SK-N-SH (cell line): ENCODE measurements around the gene BAHCC1. TPM values are rescaled to one million over a fixed set of nuclear protein-coding genes. Genes with fewer than 3 reads are reported as not detected.

Source experiments
- CTCF ChIA-PET: fragments of 300-600, 350-600 bp; formaldehyde crosslinking; extraction: SDS; loops from one replicate; lab custom pipeline; 2021; lab: Yijun Ruan, JAX
- POLR2A ChIA-PET: fragments of 350-600 bp; sonication (Branson Sonifier 250); formaldehyde crosslinking; extraction: SDS; loops from one replicate; lab custom pipeline; 2020; ENCODE audit warnings: antibody characterized with exemption, inconsistent platforms; lab: Yijun Ruan, JAX
- DNase-seq: peaks from one replicate; pipeline ENCODE4 v3.0.0; 2012
- H2AFZ ChIP-seq: fragments of 200-600 bp; sonication (generic); 2 replicates; pipeline ENCODE4 v1.8.1; 2016; ENCODE audit warnings: antibody characterized with exemption, mild to moderate bottlenecking, low read depth
- H3F3A ChIP-seq: fragments of 200-600 bp; sonication (generic); replicated peaks from 2 replicates; pipeline ENCODE3; 2016; ENCODE audit warnings: antibody characterized with exemption, mild to moderate bottlenecking; ENCODE audit not compliant: insufficient read depth
- H3K27ac ChIP-seq, 2 experiments: fragments of 200-500 bp in 1 of 2; fragments of 200-600 bp in 1 of 2; sonication (Bioruptor generic) in 1 of 2; sonication (generic), shearing (Covaris generic) in 1 of 2; 2 replicates each; pipeline versions ENCODE4 v1.5.1 to v1.6.1; 2014 to 2016; ENCODE audit warnings: low read depth in 2 of 2, inconsistent platforms in 1 of 2, low read length in 1 of 2, mild to moderate bottlenecking in 1 of 2, mixed read lengths in 1 of 2
- H3K27me3 ChIP-seq: fragments of 200-600 bp; sonication (generic), shearing (Covaris generic); 2 replicates; pipeline ENCODE4 v1.6.1; 2016; ENCODE audit warnings: mixed run types; ENCODE audit not compliant: insufficient read depth
- H3K36me3 ChIP-seq, 2 experiments: fragments of 200-500 bp in 1 of 2; fragments of 200-600 bp in 1 of 2; sonication (Bioruptor generic) in 1 of 2; sonication (generic) in 1 of 2; replicated peaks in 1 of 2; 2 replicates each; pipeline versions ENCODE3 to v1.5.1; 2014 to 2016; ENCODE audit warnings: low read length in 1 of 2, mild to moderate bottlenecking in 1 of 2; ENCODE audit not compliant: insufficient read depth in 2 of 2, control insufficient read depth in 1 of 2
- H3K4me1 ChIP-seq, 2 experiments: fragments of 200-500 bp in 1 of 2; fragments of 200-600 bp in 1 of 2; sonication (Bioruptor generic) in 1 of 2; sonication (generic), shearing (Covaris generic) in 1 of 2; 2 replicates each; pipeline versions ENCODE4 v1.5.1 to v1.6.1; 2014 to 2016; ENCODE audit warnings: low read depth in 1 of 2, low read length in 1 of 2, mixed run types in 1 of 2; ENCODE audit not compliant: insufficient read depth in 2 of 2, control insufficient read depth in 1 of 2
- H3K4me2 ChIP-seq: fragments of 200-600 bp; sonication (generic), shearing (Covaris generic); 2 replicates; pipeline ENCODE4 v1.6.1; 2017; ENCODE audit warnings: mixed run types
- H3K4me3 ChIP-seq, 2 experiments: fragments of 200-500 bp in 1 of 2; fragments of 200-600 bp in 1 of 2; sonication (Bioruptor generic) in 1 of 2; sonication (generic), shearing (Covaris generic) in 1 of 2; 2 replicates each; pipeline versions ENCODE4 v1.5.1 to v1.8.1; 2014 to 2016; ENCODE audit warnings: low read depth in 2 of 2, inconsistent platforms in 1 of 2, low read length in 1 of 2, mild to moderate bottlenecking in 1 of 2, mixed read lengths in 1 of 2, moderate library complexity in 1 of 2
- H3K79me2 ChIP-seq: fragments of 200-600 bp; sonication (generic); 2 replicates; pipeline ENCODE4 v1.8.1; 2017; ENCODE audit warnings: mild to moderate bottlenecking; ENCODE audit not compliant: insufficient read depth
- H3K9ac ChIP-seq: fragments of 200-600 bp; sonication (generic); 2 replicates; pipeline ENCODE4 v1.6.1; 2017; ENCODE audit warnings: mixed run types
- H3K9me2 ChIP-seq: fragments of 200-600 bp; sonication (generic); 2 replicates; pipeline ENCODE4 v1.6.1; 2017; ENCODE audit warnings: mixed run types
- H3K9me3 ChIP-seq: fragments of 200-600 bp; sonication (generic); 2 replicates; pipeline ENCODE4 v1.6.1; 2017; ENCODE audit warnings: mixed run types, mild to moderate bottlenecking, moderate library complexity
- H4K20me1 ChIP-seq: fragments of 200-600 bp; sonication (generic); 2 replicates; pipeline ENCODE4 v1.6.1; 2017; ENCODE audit warnings: mild to moderate bottlenecking, mixed run types; ENCODE audit not compliant: insufficient read depth
- ELF1 ChIP-seq: IDR thresholded peaks from 2 replicates; pipeline ENCODE4 v1.4.0; 2012
- EP300 ChIP-seq, 2 experiments: IDR thresholded peaks; 2 replicates each; pipeline versions ENCODE4 v1.4.0 to v1.6.1; 2012; ENCODE audit warnings: borderline replicate concordance in 1 of 2, low read depth in 1 of 2, low read length in 1 of 2
- EZH2phosphoT487 ChIP-seq: fragments of 200-600 bp; sonication (generic); IDR thresholded peaks from 2 replicates; pipeline ENCODE4 v1.6.1; 2017; ENCODE audit warnings: low read depth, mixed run types, mild to moderate bottlenecking, antibody characterized with exemption, moderate library complexity, borderline replicate concordance
- FOSL2 ChIP-seq: IDR thresholded peaks from 2 replicates; pipeline ENCODE4 v1.4.0; 2012; ENCODE audit warnings: low read depth, mild to moderate bottlenecking, moderate library complexity, borderline replicate concordance
- FOXJ3 ChIP-seq: sonication (generic); formaldehyde crosslinking; IDR thresholded peaks from 2 replicates; pipeline ENCODE4 v1.5.1; 2020; ENCODE audit warnings: mild to moderate bottlenecking, missing genetic modification reagents
- FOXM1 ChIP-seq: IDR thresholded peaks from 2 replicates; pipeline ENCODE4 v1.4.0; 2012; ENCODE audit warnings: low read depth, mild to moderate bottlenecking
- GABPA ChIP-seq: IDR thresholded peaks from 2 replicates; pipeline ENCODE4 v1.4.0; 2012; ENCODE audit warnings: low read depth, mild to moderate bottlenecking
- GATA2 ChIP-seq: sonication (generic); formaldehyde crosslinking; IDR thresholded peaks from 2 replicates; pipeline ENCODE4 v1.5.0; 2020; ENCODE audit warnings: mild to moderate bottlenecking, missing genetic modification reagents
- IRF3 ChIP-seq: fragments of 150-350 bp; IDR thresholded peaks from 2 replicates; pipeline ENCODE4 v1.6.1; 2016; ENCODE audit warnings: mild to moderate bottlenecking, low read depth, low read length
- JUND ChIP-seq: IDR thresholded peaks from 2 replicates; pipeline ENCODE4 v1.4.0; 2012
- MAX ChIP-seq: IDR thresholded peaks from 2 replicates; pipeline ENCODE4 v1.4.0; 2012; ENCODE audit warnings: low read depth
- NFIC ChIP-seq: IDR thresholded peaks from 2 replicates; pipeline ENCODE4 v1.4.0; 2012; ENCODE audit warnings: borderline replicate concordance
- PBX3 ChIP-seq: IDR thresholded peaks from 2 replicates; pipeline ENCODE4; 2012
- RAD21 ChIP-seq: IDR thresholded peaks from 2 replicates; pipeline ENCODE4 v1.6.1; 2012; ENCODE audit warnings: mild to moderate bottlenecking, low read length
- RCOR1 ChIP-seq: fragments of 150-350 bp; IDR thresholded peaks from 2 replicates; pipeline ENCODE4 v1.6.1; 2017; ENCODE audit warnings: antibody characterized with exemption, low read length
- REST ChIP-seq: IDR thresholded peaks from 2 replicates; pipeline ENCODE4 v1.6.1; 2012; ENCODE audit warnings: mild to moderate bottlenecking, low read depth, low read length, moderate library complexity
- RFX5 ChIP-seq: IDR thresholded peaks from 2 replicates; pipeline ENCODE4 v1.6.1; 2012; ENCODE audit warnings: mild to moderate bottlenecking, improper control_type of control experiment, low read length
- RXRA ChIP-seq: IDR thresholded peaks from 2 replicates; pipeline ENCODE4 v1.4.0; 2012; ENCODE audit warnings: low read depth, mild to moderate bottlenecking, borderline replicate concordance
- SIN3A ChIP-seq: IDR thresholded peaks from 2 replicates; pipeline ENCODE4 v1.6.1; 2012; ENCODE audit warnings: low read depth, mild to moderate bottlenecking, low read length, moderate library complexity, borderline replicate concordance
- TAF1 ChIP-seq: IDR thresholded peaks from 2 replicates; pipeline ENCODE4 v1.6.1; 2012; ENCODE audit warnings: low read depth, mild to moderate bottlenecking, low read length, moderate library complexity, borderline replicate concordance
- USF1 ChIP-seq: IDR thresholded peaks from 2 replicates; pipeline ENCODE4 v1.4.0; 2012; ENCODE audit warnings: low read depth, borderline replicate concordance
- YY1 ChIP-seq: IDR thresholded peaks from 2 replicates; pipeline ENCODE4 v1.4.0; 2012; ENCODE audit warnings: low read depth, mild to moderate bottlenecking
- ZBTB33 ChIP-seq: IDR thresholded peaks from 2 replicates; pipeline ENCODE4 v1.4.0; 2012; ENCODE audit warnings: low read depth, borderline replicate concordance
- WGBS: methylation state at CpG from one replicate; pipeline ENCODE4 v1.1.6; 2017; ENCODE audit warnings: low lambda C conversion rate; 5-methylcytosine and 5-hydroxymethylcytosine counted together
- polyA plus RNA-seq, 3 experiments: library from polyadenylated mRNA; depleted of rRNA; stranded (reverse); fragments of >200 nt; gene quantifications; 2 replicates each; pipeline ENCODE4 v1.2.3, GENCODE V29; 2012

The BAHCC1 gene
- polyA plus RNA-seq (2012; rRNA removed): 3.6 and 6.4 TPM in 2 replicates
- 1.4 and 4.3 TPM in 2 replicates for polyA plus RNA-seq (2012; cell fraction: cytosol; rRNA removed)
- 27.3 and 28.3 TPM in 2 replicates for polyA plus RNA-seq (2012; cell fraction: nucleus; rRNA removed)

GRCh38 chr17:81394921-81395599 lies at the start of gene BAHCC1:
TSS of gene BAHCC1 (plus strand) at chr17:81395457. CDS start at chr17:81399740, 4,283 bp downstream.
- Histone ChIP-seq H3K9ac (peak within 1 kb of the TSS; percentile 95), H3K9me3 (no peaks in the 10 kb centered on the region), H4K20me1 (peaks cover 25% of the 10 kb centered on the region), H3K27ac (peak within 1 kb of the TSS; percentile 83 to 89), H3F3A (peaks cover 27% of the 10 kb centered on the region), H3K9me2 (no peaks in the 10 kb centered on the region), H3K36me3 (no peaks in the 10 kb centered on the region), H3K4me3 (peak within 1 kb of the TSS; percentile 60 to 80), H2AFZ (peak within 1 kb of the TSS; percentile 26; the same call in 1 of the 2 replicates), H3K4me2 (peak within 1 kb of the TSS; percentile 93), H3K27me3 (no peaks in the 10 kb centered on the region), H3K79me2 (peaks cover 60% of the 10 kb centered on the region), H3K4me1 (peaks cover 31 to 68% of the 10 kb centered on the region in 2 experiments)
- DNase-seq: peak; percentile 97
- CTCF ChIA-PET: interaction anchor here (0.8 to 8.6 kb wide), 20 partner anchors 9 to 142 kb away, joined by 3 to 104 read pairs (median 4); partner anchors contain the start of gene SLC38A10
- WGBS: 1% methylated on average over 39 of the region's 40 CpGs
- POLR2A ChIA-PET: interaction anchor here (0.6 to 3.6 kb wide), 18 partner anchors 10 to 157 kb away, joined by 3 to 14 read pairs (median 3); partner anchors contain the start of gene ACTG1
- no peak for TF ChIP-seq GATA2 (CRISPR knock-in tag)
- TF ChIP-seq EP300 (IDR thresholded peaks at IDR 0.05; ENCODE audit: borderline replicate concordance in 1 of 2, low read depth in 1 of 2, low read length in 1 of 2): peak in 1 of 2 experiments; percentile 51; a peak in 1 of 4 replicates
- TF ChIP-seq EZH2phosphoT487: no peak
- peak; percentile 20; the same call in 1 of the 2 replicates for TF ChIP-seq FOSL2
- TF ChIP-seq NFIC: peak; percentile 100
- peak; percentile 100 for TF ChIP-seq PBX3
- peak; percentile 63 for TF ChIP-seq IRF3
- TF ChIP-seq USF1: peak; percentile 61; the same call in 1 of the 2 replicates
- TF ChIP-seq RFX5: peak; percentile 75; the same call in 1 of the 2 replicates
- TF ChIP-seq SIN3A: peak; percentile 82; the same call in 1 of the 2 replicates
- peak; percentile 96 for TF ChIP-seq TAF1
- no peak for TF ChIP-seq RXRA
- TF ChIP-seq MAX: peak; percentile 96
- no peak for TF ChIP-seq YY1
- peak; percentile 7; the same call in 1 of the 2 replicates for TF ChIP-seq JUND
- TF ChIP-seq FOXM1: no peak
- TF ChIP-seq RCOR1: peak; percentile 58; the same call in 1 of the 2 replicates
- 0 out of 2 replicates have a peak, but pooled peaks have one; percentile 11 for TF ChIP-seq ELF1
- TF ChIP-seq RAD21: no peak; the same call in 1 of the 2 replicates
- 0 out of 2 replicates have a peak, but pooled peaks have one; percentile 17 for TF ChIP-seq ZBTB33
- peak; percentile 40; the same call in 1 of the 2 replicates for TF ChIP-seq REST
- TF ChIP-seq GABPA: no peak
- peak; percentile 77; the same call in 1 of the 2 replicates for TF ChIP-seq FOXJ3
